Measurements from ENCODE around the gene ORAI2.
A peak's percentile ranks its signal among the peaks of the same experiment; 100 is the strongest.

GRCh38 chr7:102426268-102427018, 6.9 kb upstream of the ORAI2 start:
- TF ChIP-seq POLR2A (IDR thresholded peaks at IDR 0.05; ENCODE audit: low read depth, low read length), result no peak; the same call in 1 of the 2 replicates
- TF ChIP-seq POU2F2 (IDR thresholded peaks at IDR 0.05; ENCODE audit: low read depth, low read length), result peak; percentile 66; the same call in 1 of the 2 replicates
- 0 out of 2 replicates have a peak, but pooled peaks have one; percentile 41 for TF ChIP-seq POLR2AphosphoS5 (IDR thresholded peaks at IDR 0.05; ENCODE audit: low read depth, low read length)
- 0 out of 2 replicates have a peak, but pooled peaks have one; percentile 11 for TF ChIP-seq SPI1 (IDR thresholded peaks at IDR 0.05; ENCODE audit: low read depth, low read length)
- peak; percentile 35; the same call in 1 of the 2 replicates for TF ChIP-seq TAF1 (IDR thresholded peaks at IDR 0.05; ENCODE audit: low read depth, low read length)

All from GM12891 (cell line).